Measurements from ENCODE around the gene MAMDC2. TPM values are rescaled to one million over a fixed set of nuclear protein-coding genes. Genes with fewer than 3 reads are reported as not detected.

MAMDC2 gene
- polyA plus RNA-seq, 2 of the 4 experiments (the other 2 are of a cell fraction) = 0.30 to 0.34 TPM

DNA sequence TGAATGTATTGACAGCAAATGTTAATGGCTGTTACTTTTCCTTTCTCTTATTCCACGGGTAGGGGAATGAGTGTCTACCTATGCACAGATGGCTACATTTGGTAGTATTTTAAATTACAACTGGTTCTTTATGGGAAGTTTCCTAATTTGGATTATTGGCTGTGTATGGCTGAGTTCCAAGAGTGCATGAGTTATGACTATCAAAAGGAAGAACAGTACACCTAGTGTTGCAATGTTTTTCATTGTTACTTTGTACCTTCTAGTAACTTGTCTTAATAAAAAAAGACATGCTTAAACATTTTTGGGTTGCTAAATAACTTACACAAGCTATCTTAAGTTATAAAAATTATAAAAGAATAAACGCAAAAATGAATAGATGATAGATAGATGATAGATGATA, 35.8 kb upstream of the MAMDC2 start:
- ATAC-seq (no peak), FAIRE-seq (no peak), DNase-seq (ENCODE audit: low read depth in 1 of 2, low spot score in 1 of 2) (no peak)
- Histone ChIP-seq H3K4me3 (no peak overlapping the region), H3K9me3 (no peaks in the 10 kb centered on the region), H3K27ac (no peak overlapping the region), H3K4me1 (no peaks in the 10 kb centered on the region), H3K4me2 (no peak overlapping the region)
- POLR2A ChIA-PET = no interaction called here
- CTCF ChIA-PET = no interaction called here
- no peak for TF ChIP-seq MAFK (IDR thresholded peaks at IDR 0.05; ENCODE audit: partially characterized antibody)
- TF ChIP-seq, protein P1, sequence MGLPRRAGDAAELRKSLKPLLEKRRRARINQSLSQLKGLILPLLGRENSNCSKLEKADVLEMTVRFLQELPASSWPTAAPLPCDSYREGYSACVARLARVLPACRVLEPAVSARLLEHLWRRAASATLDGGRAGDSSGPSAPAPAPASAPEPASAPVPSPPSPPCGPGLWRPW (IDR thresholded peaks at IDR 0.05) = no peak
- no peak for TF ChIP-seq CHD2 (IDR thresholded peaks at IDR 0.05; ENCODE audit: low read length, partially characterized antibody)
- no peak for TF ChIP-seq FOXS1 (CRISPR knock-in tag; IDR thresholded peaks at IDR 0.05)
- TF ChIP-seq MYC (IDR thresholded peaks at IDR 0.05; ENCODE audit: borderline replicate concordance, low read length) = no peak
- no peak for TF ChIP-seq HOXB13 (CRISPR knock-in tag; IDR thresholded peaks at IDR 0.05; ENCODE audit: low read depth)
- no peak for TF ChIP-seq JUN (IDR thresholded peaks at IDR 0.05)
- TF ChIP-seq POLR2AphosphoS2 (conservative IDR thresholded peaks at IDR 0.05; ENCODE audit: low read length) = no peak
- no peak for TF ChIP-seq KDM1A (IDR thresholded peaks at IDR 0.05; ENCODE audit: low read depth)
- no peak for TF ChIP-seq ZFP36 (IDR thresholded peaks at IDR 0.05; ENCODE audit: borderline replicate concordance, partially characterized antibody)
- WGBS (ENCODE audit: missing lambda C conversion rate) = 36% methylated on average over 2 of the region's 2 CpGs

DNA sequence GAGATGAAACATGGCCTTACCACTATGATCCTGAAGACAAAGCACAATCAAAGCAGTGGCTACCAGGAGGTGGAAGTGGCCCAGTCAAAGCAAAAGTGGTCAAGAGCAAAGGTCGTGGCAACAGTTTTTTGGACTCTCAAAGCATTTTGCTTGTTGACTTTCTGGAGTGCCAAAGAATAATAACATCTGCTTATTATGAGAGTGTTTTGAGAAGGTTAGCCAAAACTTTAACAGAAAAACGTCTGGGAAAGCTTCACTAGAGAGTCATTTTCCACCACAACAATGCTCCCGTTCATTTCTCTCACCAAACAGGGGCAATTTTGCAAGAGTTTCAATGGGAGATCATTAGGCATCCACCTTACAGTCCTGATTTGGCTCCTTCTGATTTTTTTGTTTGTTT, 33.6 kb upstream of the MAMDC2 start:
- DNase-seq (ENCODE audit: low read depth in 1 of 2, low spot score in 1 of 2) (no peak), FAIRE-seq (no peak), ATAC-seq (no peak)
- ChIA-PET CTCF (no interaction called here), POLR2A (no interaction called here)
- WGBS (ENCODE audit: missing lambda C conversion rate) = 13% methylated on average over 3 of the region's 3 CpGs
- Histone ChIP-seq H3K4me3 (no peak overlapping the region), H3K4me2 (no peak overlapping the region), H3K9me3 (no peaks in the 10 kb centered on the region), H3K4me1 (no peaks in the 10 kb centered on the region), H3K27ac (no peak overlapping the region)
- TF ChIP-seq HOXB13 (CRISPR knock-in tag; IDR thresholded peaks at IDR 0.05; ENCODE audit: low read depth) = no peak
- TF ChIP-seq FOSB (CRISPR knock-in tag; IDR thresholded peaks at IDR 0.05) = no peak
- TF ChIP-seq ZNF302 (CRISPR knock-in tag; IDR thresholded peaks at IDR 0.05) = no peak
- no peak for TF ChIP-seq RAD21 (conservative IDR thresholded peaks at IDR 0.05 in 1 of 2, IDR thresholded peaks at IDR 0.05 in 1 of 2)
- TF ChIP-seq, protein P2, sequence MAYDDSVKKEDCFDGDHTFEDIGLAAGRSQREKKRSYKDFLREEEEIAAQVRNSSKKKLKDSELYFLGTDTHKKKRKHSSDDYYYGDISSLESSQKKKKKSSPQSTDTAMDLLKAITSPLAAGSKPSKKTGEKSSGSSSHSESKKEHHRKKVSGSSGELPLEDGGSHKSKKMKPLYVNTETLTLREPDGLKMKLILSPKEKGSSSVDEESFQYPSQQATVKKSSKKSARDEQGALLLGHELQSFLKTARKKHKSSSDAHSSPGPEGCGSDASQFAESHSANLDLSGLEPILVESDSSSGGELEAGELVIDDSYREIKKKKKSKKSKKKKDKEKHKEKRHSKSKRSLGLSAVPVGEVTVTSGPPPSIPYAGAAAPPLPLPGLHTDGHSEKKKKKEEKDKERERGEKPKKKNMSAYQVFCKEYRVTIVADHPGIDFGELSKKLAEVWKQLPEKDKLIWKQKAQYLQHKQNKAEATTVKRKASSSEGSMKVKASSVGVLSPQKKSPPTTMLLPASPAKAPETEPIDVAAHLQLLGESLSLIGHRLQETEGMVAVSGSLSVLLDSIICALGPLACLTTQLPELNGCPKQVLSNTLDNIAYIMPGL (CRISPR knock-in tag; IDR thresholded peaks at IDR 0.05; ENCODE audit: borderline replicate concordance) = no peak
- no peak for TF ChIP-seq HDAC2 (IDR thresholded peaks at IDR 0.05)
- TF ChIP-seq KDM5A (IDR thresholded peaks at IDR 0.05) = no peak
- TF ChIP-seq NR3C1 (IDR thresholded peaks at IDR 0.05) = no peak
- TF ChIP-seq SMC3 (IDR thresholded peaks at IDR 0.05) = no peak
- no peak for TF ChIP-seq CBX2 (IDR thresholded peaks at IDR 0.05; ENCODE audit: borderline replicate concordance, low read depth)
- TF ChIP-seq, protein P3, sequence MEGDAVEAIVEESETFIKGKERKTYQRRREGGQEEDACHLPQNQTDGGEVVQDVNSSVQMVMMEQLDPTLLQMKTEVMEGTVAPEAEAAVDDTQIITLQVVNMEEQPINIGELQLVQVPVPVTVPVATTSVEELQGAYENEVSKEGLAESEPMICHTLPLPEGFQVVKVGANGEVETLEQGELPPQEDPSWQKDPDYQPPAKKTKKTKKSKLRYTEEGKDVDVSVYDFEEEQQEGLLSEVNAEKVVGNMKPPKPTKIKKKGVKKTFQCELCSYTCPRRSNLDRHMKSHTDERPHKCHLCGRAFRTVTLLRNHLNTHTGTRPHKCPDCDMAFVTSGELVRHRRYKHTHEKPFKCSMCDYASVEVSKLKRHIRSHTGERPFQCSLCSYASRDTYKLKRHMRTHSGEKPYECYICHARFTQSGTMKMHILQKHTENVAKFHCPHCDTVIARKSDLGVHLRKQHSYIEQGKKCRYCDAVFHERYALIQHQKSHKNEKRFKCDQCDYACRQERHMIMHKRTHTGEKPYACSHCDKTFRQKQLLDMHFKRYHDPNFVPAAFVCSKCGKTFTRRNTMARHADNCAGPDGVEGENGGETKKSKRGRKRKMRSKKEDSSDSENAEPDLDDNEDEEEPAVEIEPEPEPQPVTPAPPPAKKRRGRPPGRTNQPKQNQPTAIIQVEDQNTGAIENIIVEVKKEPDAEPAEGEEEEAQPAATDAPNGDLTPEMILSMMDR (IDR thresholded peaks at IDR 0.05) = no peak
- TF ChIP-seq, protein P1 (IDR thresholded peaks at IDR 0.05) = no peak

DNA sequence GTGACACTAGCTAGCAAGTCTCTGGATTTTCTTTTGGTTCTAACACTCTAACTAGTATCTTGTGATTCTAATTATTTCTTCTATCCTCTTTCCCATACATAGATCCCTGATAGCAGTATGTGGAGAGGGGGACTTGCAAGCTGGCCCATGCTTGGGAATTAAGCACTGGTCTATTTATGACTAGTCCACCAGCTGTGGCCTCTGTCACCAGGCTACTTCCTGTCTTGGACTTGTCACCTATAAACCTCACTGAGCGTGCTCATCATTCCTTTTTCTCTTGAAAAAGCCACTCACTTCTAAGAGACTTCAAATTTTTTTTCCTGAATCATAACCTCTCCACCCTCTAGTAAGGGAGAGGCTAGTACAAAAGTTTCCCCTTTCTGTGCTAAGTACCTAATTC, 32.3 kb upstream of the MAMDC2 start:
- H3K4me1 ChIP-seq = no peaks in the 10 kb centered on the region
- no peak overlapping the region for H3K27ac ChIP-seq
- ATAC-seq (no peak), FAIRE-seq (no peak), DNase-seq (ENCODE audit: low read depth in 1 of 2, low spot score in 1 of 2) (no peak)
- no peak overlapping the region for H3K4me3 ChIP-seq
- POLR2A ChIA-PET = no interaction called here
- H3K4me2 ChIP-seq = no peak overlapping the region
- CTCF ChIA-PET = no interaction called here
- TF ChIP-seq, protein P4, sequence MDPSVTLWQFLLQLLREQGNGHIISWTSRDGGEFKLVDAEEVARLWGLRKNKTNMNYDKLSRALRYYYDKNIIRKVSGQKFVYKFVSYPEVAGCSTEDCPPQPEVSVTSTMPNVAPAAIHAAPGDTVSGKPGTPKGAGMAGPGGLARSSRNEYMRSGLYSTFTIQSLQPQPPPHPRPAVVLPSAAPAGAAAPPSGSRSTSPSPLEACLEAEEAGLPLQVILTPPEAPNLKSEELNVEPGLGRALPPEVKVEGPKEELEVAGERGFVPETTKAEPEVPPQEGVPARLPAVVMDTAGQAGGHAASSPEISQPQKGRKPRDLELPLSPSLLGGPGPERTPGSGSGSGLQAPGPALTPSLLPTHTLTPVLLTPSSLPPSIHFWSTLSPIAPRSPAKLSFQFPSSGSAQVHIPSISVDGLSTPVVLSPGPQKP (IDR thresholded peaks at IDR 0.05; ENCODE audit: low read depth, low read length) = no peak
- TF ChIP-seq EHMT2 (IDR thresholded peaks at IDR 0.05; ENCODE audit: low read depth) = no peak
- TF ChIP-seq FOSB (CRISPR knock-in tag; IDR thresholded peaks at IDR 0.05) = no peak
- TF ChIP-seq ZNF302 (CRISPR knock-in tag; IDR thresholded peaks at IDR 0.05) = no peak
- TF ChIP-seq RARB (CRISPR knock-in tag; IDR thresholded peaks at IDR 0.05) = no peak
- TF ChIP-seq, protein P5, sequence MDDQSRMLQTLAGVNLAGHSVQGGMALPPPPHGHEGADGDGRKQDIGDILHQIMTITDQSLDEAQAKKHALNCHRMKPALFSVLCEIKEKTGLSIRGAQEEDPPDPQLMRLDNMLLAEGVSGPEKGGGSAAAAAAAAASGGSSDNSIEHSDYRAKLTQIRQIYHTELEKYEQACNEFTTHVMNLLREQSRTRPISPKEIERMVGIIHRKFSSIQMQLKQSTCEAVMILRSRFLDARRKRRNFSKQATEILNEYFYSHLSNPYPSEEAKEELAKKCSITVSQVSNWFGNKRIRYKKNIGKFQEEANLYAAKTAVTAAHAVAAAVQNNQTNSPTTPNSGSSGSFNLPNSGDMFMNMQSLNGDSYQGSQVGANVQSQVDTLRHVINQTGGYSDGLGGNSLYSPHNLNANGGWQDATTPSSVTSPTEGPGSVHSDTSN (IDR thresholded peaks at IDR 0.05) = no peak
- TF ChIP-seq CEBPB (IDR thresholded peaks at IDR 0.05) = no peak
- TF ChIP-seq NPAS2 (CRISPR knock-in tag; IDR thresholded peaks at IDR 0.05; ENCODE audit: borderline replicate concordance) = no peak
- TF ChIP-seq JUN (IDR thresholded peaks at IDR 0.05) = no peak
- TF ChIP-seq CHD4 (IDR thresholded peaks at IDR 0.05; ENCODE audit: borderline replicate concordance) = no peak
- no peak for TF ChIP-seq RFX5 (IDR thresholded peaks at IDR 0.05)
- TF ChIP-seq, protein P1 (IDR thresholded peaks at IDR 0.05) = no peak
- no peak for TF ChIP-seq RCOR1 (IDR thresholded peaks at IDR 0.05; ENCODE audit: low read depth, low read length)
- no peak for TF ChIP-seq POLR2AphosphoS2 (conservative IDR thresholded peaks at IDR 0.05; ENCODE audit: low read length)
- no peaks in the 10 kb centered on the region for H3K9me3 ChIP-seq
- 77% methylated on average over 1 of the region's 1 CpG for WGBS (ENCODE audit: missing lambda C conversion rate)
